ENCODE data around the gene SLAMF1.

- no peak for TF ChIP-seq CTCF (IDR thresholded peaks at IDR 0.05)
- no peak for TF ChIP-seq EP300 (IDR thresholded peaks at IDR 0.05)
- TF ChIP-seq POLR2A (IDR thresholded peaks at IDR 0.05; ENCODE audit: low read depth): no peak
- no peak for TF ChIP-seq POLR2AphosphoS5 (IDR thresholded peaks at IDR 0.05)
These were observed 34.1 kb downstream of the SLAMF1 start for GRCh38 chr1:160612613-160613218.
